HuH-7.5 (cell line): ENCODE measurements around the gene CRY1.

Experiments used
- DNase-seq: peaks from one replicate; pipeline ENCODE4 v3.0.0; 2011; ENCODE audit warnings: low spot score

Gene CRY1

DNA sequence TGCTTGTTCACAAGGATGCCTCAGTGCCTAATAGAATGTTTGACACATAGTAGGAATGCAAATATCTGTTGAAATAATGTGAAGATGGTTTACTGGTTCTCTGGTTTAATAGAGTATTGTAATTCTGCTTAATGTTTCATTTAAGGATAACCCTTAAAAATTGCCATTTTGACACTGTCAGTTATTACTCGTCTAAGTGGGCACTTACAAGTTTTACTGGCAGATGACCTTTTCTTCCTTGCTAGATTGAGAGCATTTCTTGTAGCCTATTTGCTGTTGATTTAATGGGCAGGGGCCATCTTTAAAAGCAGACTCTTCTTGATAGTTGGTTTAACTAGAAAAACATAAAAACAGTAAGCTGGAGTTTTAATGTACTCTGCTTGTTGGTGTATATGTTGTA, 135.8 kb downstream of the CRY1 start:
- no peak for DNase-seq

DNA sequence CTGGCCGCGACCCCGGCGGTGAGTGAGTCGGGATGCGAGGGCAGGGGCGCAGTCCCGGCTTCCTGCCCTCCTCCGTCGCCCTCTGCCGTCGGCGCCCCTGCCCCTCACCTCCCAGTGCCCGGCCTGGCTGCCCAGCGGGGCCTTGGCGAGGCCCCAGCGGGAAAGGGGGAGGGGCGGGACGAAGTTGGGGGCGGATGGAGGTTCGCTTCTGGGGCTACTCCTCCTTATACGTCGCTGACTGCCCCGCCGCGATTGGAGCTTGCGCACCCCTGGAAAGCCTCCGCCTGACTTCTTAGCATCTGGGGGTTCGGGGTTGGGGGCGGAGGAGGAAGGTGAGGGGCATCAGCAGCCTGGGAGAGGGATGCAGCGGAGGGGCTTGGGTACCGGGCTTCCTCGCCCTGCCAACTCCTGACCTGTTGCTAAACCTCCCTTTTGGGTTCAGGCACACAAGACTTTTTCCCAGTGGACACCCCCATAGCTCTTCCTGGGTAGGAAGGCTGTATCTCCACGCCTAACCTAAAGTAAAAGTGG, 137.2 kb downstream of the CRY1 start:
- peak; percentile 48 for DNase-seq

DNA sequence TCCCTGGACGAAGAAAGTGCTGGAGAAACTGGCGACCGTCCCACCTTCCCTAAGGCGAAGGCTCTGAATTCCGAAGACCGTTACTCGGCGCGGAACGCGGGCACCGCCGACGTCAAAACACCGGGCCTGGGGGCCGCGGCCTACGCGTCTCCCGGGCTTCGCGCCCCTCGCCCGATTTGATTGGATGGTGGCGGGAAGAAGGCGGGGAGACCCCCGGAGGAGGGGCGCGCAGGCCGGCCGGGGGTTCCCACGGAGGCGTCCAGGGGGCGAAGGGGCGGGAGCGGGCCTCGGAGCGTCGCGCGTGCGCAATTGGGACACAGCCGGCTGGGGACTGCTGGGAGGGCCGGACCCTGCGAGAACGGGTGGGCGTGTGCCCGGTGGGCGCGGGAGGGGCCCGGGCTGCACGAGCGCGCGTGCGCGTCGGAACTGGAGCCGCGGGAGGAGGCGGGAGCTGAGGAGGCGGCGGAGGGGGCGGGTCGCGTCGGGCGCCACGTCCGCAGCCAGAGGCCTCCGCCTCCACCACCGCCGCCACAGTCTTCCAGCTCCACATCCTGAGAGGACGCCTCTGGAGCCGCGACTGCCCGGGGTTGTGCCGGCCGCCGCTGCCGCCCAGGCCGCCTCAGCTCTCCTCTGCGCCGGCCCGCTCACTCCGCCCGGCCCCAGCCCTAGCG, 137.8 kb downstream of the CRY1 start, which contains the start of gene TMEM263:
Gene TMEM263 (plus strand): TSS at position 531 of the 671 bp plus-strand sequence. CDS start 11,210 bp downstream, outside the sequence.
- DNase-seq = peak; percentile 86

DNA sequence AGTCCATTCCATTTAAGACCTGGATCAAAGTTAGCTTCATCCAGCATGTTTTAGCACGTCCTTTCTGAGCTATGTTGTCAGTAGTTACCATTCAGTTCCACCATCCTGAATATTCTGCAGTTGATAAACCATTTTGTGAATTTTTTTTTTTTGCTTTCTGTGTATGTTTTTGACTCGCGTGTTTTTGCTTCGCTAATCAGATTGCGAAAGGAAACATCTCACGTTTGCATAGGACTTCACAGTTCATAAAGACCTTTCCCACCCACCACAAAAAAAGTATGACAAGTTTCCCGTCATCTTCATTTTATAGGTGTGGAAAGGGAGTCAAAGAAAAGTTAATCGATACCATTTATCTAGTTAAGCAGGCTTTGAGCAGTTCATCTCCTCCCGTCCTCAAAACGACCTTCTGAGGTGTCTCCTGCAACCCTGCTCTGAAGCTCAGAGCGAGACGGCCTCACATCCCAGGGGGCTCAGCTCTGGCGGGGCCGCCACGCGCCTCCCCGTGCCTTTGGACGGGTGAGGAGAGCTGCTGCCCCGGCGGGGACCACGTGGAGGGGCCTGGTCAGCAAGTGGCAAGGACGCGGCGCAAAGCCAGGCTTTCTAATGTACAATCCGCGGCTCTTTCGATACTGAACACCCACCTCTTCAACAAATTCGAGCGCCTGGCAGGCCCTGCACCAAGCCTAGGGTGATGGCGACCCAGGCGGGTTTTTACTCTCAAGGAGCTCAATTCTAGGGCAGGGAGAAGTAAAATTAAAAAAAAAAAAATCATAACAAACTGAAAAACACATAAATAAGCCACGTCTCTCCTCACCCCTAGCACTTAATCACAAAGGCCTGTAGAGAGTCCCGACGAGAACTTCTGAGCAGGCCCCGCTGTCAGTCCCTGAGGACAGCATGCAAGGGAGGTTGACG, 138.6 kb downstream of the CRY1 start:
- DNase-seq = no peak

DNA sequence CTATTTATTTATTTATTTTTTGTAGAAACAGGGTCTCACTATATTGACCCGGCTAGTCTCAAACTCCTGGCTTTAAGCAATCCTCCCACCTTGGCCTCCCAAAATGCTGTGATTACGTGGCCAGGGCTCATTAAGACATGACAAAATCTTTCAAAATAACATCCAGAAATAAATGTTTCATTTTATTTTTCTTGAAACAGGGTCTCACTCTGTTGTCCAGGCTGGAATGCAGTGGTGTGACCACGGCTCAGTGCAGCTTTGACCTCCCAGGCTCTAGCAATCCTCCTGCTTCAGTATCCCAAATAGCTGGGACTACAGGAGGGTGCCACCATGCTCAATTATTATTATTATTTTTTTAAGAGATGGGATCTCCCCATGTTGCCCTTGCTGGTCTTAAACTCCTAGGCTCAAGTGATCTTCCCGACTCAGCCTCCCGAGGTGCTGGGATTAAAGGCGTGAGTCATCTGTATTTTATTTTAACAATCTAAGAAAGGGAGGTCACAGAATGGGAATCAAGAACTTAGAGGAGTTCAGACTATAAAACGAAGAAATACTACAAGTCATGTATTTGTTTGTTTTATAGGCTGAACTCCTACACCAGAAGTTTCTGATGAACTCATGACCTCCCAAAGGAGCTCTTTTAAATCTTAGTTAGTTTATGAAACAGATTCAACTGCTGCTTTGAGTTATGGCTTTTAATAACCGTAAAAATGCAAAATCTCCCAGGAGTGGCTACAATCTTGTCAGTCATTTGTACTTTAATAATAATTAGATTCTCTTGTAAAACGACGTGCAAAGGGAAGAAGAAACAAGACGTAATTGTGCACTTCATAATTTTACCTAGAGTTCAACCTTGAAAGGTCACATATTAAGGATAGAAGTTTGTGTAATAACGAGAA, 139.7 kb downstream of the CRY1 start:
- no peak for DNase-seq

DNA sequence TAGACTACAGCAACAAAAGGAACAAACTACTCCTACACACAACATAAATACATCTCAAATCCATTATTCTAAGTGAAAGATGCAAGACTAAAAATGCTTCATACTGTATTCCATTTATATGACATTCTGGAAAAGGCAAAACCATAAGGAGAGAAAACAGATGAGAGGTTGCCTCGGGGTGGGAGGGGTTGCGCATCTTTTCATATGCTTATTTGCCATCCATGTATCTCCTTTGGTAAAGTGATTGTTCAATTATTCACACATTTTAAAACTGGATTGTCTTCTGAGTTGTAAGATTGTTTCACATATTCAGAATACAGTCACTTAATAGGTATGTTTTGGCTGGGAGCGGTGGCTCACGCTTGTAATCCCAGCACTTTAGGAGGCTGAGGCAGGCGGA, 142.8 kb downstream of the CRY1 start:
- no peak for DNase-seq

DNA sequence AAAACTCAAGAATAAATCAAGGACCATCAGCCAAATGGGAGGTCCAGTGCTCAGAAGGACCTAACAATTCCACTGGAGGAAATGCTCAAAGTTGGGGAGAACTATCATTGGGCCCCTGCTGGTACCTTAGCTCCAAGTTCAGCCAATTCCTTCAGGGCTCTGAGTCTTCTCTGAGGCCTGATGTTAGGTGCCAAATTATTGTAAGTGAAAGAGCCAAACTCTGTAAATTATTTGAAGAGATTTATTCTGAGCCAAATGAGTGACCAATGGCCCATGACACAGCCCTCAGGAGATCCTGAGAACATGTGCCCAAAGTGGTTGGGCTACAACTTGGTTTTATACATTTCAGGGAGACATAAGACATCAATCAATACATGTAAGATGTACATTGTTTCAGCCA, 145.9 kb downstream of the CRY1 start:
- no peak for DNase-seq

DNA sequence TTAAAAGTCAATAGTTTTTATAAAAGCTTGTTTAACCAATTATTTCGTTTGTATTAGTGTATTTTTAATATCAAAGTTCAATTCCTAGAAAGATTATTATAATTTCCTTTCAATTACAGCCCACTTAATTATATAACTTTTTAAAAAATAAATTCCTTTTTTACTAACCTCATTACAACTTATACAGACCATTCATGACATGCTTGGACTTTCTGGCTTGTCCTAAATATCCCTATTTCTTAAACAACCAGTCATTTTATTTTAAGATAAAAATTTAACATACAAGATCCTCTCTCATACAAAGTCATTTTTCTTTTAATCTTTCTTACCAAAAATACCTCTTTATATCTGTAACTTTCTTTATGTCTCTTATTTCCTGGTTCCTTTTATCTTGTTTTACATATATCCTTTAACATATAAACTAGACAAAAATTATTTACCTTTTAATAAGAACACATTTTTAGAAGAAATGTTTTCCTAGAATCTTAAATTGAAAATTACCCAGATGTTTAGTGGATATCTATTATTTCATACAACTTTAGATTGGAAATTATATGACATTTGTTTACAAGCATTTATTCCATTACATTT, 148.0 kb downstream of the CRY1 start:
- no peak for DNase-seq

DNA sequence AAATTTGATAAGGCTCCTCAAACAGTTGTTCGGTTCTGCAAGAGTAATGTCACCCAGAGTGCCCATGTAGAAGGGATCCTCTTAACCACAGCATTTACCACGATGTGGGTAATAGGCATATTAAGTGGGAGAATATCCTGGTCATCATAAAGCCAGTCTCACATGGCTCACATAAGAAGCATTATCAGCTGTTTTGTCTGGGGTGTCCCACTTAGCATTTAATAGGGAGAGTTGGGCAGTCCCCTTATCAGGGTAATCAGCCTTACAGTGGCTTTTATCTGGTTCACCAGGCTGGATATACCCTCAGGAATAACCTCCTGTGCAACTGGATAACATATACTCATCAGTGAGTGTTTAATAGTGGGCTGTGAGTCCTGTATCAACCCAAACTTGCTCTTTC, 150.6 kb downstream of the CRY1 start:
- no peak for DNase-seq

DNA sequence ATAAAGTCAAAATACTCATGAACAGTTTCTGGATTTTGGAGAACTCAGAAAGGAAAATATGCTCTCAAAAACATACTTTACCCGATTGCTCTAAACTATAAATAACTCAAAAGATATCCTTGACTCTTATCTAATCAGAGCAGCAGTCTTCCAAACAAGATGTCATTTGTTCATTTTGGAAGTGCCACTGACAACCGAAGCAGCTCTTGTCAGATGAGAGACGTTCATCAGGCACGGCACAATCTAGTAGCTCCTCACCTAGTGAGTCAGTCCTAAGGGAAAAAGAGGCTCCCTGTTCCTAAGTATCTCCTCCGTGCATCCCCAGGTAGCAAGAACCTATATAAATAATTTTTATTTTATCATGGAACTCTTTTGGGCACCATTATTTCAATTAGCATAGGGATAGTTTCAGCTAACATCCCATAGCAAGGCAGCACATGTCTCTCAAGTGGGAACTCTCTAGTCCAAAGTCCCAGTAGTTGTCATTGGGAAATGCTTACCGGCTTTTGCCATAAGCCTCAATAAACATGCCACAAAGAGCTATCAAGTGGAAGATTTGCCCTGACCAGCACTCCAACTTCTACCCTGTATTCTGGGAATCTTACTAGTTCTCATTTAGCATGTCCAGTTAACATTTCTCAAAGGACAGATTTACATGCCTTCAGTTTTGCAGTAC, 151.7 kb downstream of the CRY1 start:
- DNase-seq = no peak
